Fibroblast of lung (primary cell): ENCODE measurements around the gene MTERF4.

Experiments used
- EZH2 ChIP-seq: IDR thresholded peaks from 2 replicates; pipeline ENCODE4 v1.5.1; 2012; ENCODE audit warnings: low read length, control low read depth, mild to moderate bottlenecking; ENCODE audit errors: missing control alignments
- TF ChIP-seq, protein P1 (sequence below), 2 donors: IDR thresholded peaks in 1 of 2; conservative IDR thresholded peaks in 1 of 2; 1 replicate in 1 of 2; 2 replicates in 1 of 2; pipeline ENCODE4 v1.5.1; 2011 to 2012; ENCODE audit warnings: low read length in 2 of 2, control low read depth in 1 of 2, inconsistent platforms in 1 of 2, low read depth in 1 of 2, mild to moderate bottlenecking in 1 of 2

DNA sequence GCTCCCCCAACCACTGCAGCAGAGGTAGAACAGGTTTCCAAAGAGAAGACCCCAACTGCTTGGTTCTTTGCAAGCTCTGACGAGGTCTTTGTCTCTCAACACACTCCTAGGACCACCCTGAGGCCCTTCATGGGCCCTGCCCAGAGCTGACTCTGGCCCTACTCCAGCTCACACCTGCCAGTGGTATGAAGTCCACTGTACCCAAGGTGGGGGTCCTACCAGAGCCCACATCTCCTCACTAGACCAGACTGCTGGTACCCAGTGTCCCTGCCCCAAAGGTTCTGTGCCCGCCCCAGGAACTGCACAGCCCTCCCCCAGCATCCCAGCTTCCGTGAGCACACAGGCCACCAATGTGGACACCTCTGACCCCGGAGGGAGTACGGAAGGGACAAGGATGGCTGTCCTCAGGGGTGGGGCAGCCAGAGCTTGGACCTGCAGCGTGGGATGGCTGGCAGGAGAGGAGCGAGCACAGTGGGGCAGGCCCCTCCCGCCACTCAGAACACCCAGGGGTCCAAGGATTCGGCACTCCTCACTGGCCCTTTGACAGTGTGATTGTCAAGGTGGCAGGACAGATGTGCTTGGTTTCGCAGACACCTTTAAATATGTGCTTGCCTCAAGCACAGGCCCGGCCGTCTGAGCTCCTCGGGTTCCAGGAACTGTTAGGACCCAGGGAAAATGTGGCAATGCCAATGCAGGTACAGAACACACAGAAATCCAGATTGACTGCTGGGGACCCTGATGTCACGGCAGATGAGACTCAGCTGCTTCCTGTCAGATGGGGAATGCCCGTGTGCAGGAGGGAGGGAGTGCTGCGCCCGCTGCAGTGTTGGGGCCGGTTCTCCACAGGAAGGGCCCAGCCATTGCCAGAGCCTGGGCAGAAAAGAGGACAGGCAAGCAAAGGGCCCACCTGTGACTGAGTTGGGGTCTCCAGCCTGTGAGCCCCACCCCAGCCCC is 51.2 kb downstream of the MTERF4 start:
- TF ChIP-seq, protein P1, sequence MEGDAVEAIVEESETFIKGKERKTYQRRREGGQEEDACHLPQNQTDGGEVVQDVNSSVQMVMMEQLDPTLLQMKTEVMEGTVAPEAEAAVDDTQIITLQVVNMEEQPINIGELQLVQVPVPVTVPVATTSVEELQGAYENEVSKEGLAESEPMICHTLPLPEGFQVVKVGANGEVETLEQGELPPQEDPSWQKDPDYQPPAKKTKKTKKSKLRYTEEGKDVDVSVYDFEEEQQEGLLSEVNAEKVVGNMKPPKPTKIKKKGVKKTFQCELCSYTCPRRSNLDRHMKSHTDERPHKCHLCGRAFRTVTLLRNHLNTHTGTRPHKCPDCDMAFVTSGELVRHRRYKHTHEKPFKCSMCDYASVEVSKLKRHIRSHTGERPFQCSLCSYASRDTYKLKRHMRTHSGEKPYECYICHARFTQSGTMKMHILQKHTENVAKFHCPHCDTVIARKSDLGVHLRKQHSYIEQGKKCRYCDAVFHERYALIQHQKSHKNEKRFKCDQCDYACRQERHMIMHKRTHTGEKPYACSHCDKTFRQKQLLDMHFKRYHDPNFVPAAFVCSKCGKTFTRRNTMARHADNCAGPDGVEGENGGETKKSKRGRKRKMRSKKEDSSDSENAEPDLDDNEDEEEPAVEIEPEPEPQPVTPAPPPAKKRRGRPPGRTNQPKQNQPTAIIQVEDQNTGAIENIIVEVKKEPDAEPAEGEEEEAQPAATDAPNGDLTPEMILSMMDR (conservative IDR thresholded peaks at IDR 0.05 in 1 of 2, IDR thresholded peaks at IDR 0.05 in 1 of 2; ENCODE audit: low read depth in 1 of 2, low read length in 2 of 2) = no peak
- TF ChIP-seq EZH2 = no peak
